Lower lobe of right lung (tissue), 2 donors: ENCODE measurements around the gene TARS2. TPM values are rescaled to one million over a fixed set of nuclear protein-coding genes. Genes with fewer than 3 reads are reported as not detected.

ENCODE experiments used
- ATAC-seq, 2 donors: fragments of 200-7000 bp; cut with Tn5 transposase; one replicate each; pipeline ENCODE4 v1.9.1; 2020 to 2022; ENCODE audit warnings: mild to moderate bottlenecking in 2 of 2, moderate library complexity in 2 of 2
- DNase-seq: peaks from one replicate; pipeline ENCODE4 v3.0.0-alpha.2; 2020
- H3K27ac ChIP-seq: fragments of 200-600 bp; one replicate; pipeline ENCODE4 v1.8.0; 2022
- H3K27me3 ChIP-seq: fragments of 200-600 bp; one replicate; pipeline ENCODE4 v1.8.0; 2022; ENCODE audit warnings: low read depth
- H3K36me3 ChIP-seq: fragments of 200-600 bp; one replicate; pipeline ENCODE4 v1.8.0; 2022; ENCODE audit warnings: mild to moderate bottlenecking
- H3K4me1 ChIP-seq: fragments of 200-600 bp; one replicate; pipeline ENCODE4 v1.8.0; 2022
- H3K4me3 ChIP-seq: fragments of 200-600 bp; one replicate; pipeline ENCODE4 v1.8.0; 2022; ENCODE audit warnings: mild to moderate bottlenecking
- H3K9me3 ChIP-seq: fragments of 200-600 bp; one replicate; pipeline ENCODE4 v1.8.0; 2022
- intact Hi-C: fragments of 100-400 bp; cut with DNase I; formaldehyde crosslinking; loops from one replicate; pipeline ENCODE4 v1.11.0; 2022
- microRNA-seq: library from miRNA; unstranded; fragments of <30 nt; microRNA quantifications from one replicate; pipeline ENCODE4 v1.2.0, GENCODE V29; 2020; ENCODE audit warnings: borderline number of aligned reads
- total RNA-seq: library from RNA; stranded (reverse); fragmentation: NEBNext Ultra II Directional; extraction: Animal tissue kit (Norgen Biotek cat#: 25700); gene quantifications from one replicate; pipeline ENCODE4 v1.2.1, GENCODE V29; 2021
- TF ChIP-seq, protein P1 (sequence below): fragments of 200-600 bp; IDR thresholded peaks from one replicate; pipeline ENCODE4 v1.8.0; 2022; ENCODE audit warnings: antibody characterized with exemption, mild to moderate bottlenecking
- donor health status: DM: no; HTN: yes; CAD: no; lungs with severe emphysema.

TARS2 gene
- total RNA-seq, 1 donor from 2014 or later, result 23.7 TPM

DNA sequence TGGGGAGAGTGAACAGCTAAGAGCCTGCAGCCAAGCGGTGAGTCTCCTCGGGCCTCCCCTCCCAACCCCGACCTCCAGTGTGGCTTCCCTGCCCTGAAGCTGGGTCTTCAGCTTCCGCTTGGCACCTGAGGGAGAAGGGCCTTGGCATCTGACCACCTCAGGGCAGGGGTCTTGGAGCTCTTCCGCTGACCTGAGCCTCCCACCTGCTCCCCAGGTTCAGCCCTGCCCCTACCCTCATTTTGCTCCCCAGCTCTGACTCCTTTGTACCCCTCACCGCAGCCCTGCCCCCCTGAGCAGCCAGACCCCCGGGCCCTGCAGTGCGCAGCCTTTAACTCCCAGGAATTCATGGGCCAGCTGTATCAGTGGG is 66.8 kb downstream of the TARS2 start:
- DNase-seq (peak; percentile 40), ATAC-seq (no peak)
- H3K27ac ChIP-seq, result no peak overlapping the region
- H3K4me3 ChIP-seq, result no peak overlapping the region
- H3K27me3 ChIP-seq, result no peaks in the 10 kb centered on the region
- peaks cover 63% of the 10 kb centered on the region for H3K4me1 ChIP-seq
- TF ChIP-seq, protein P1, sequence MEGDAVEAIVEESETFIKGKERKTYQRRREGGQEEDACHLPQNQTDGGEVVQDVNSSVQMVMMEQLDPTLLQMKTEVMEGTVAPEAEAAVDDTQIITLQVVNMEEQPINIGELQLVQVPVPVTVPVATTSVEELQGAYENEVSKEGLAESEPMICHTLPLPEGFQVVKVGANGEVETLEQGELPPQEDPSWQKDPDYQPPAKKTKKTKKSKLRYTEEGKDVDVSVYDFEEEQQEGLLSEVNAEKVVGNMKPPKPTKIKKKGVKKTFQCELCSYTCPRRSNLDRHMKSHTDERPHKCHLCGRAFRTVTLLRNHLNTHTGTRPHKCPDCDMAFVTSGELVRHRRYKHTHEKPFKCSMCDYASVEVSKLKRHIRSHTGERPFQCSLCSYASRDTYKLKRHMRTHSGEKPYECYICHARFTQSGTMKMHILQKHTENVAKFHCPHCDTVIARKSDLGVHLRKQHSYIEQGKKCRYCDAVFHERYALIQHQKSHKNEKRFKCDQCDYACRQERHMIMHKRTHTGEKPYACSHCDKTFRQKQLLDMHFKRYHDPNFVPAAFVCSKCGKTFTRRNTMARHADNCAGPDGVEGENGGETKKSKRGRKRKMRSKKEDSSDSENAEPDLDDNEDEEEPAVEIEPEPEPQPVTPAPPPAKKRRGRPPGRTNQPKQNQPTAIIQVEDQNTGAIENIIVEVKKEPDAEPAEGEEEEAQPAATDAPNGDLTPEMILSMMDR, result no peak
- no peaks in the 10 kb centered on the region for H3K9me3 ChIP-seq
- intact Hi-C loops, result no loop called here
- peaks cover 37% of the 10 kb centered on the region for H3K36me3 ChIP-seq

DNA sequence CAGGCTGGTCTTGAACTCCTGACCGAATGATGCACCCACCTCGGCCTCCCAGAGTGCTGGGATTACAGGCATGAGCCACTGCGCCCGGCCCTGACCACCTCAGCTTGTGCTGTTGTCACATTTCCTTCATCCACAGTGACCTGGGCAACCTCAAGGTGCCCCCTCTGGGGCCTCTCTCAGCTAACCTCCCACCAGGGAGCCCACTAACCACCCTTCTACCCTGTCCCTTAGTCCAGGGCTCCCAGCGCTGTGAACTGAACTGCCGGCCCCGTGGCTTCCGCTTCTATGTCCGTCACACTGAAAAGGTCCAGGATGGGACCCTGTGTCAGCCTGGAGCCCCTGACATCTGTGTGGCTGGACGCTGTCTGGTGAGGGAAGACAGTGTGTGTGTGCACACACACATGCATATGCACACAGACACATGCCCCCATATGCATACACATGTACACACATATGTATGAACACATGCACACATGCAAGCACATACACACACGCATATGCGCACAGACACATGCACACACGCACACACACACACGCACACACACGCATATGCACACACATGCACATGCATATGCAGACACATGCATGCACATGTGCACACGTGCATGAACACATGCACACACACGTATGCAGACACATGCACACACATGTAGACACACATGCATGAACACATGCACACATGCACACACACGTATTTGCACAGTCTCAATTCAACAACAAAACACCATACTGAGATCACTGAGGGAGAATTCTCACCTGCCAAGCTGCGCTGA is 68.2 kb downstream of the TARS2 start:
- no peaks in the 10 kb centered on the region for H3K27me3 ChIP-seq
- TF ChIP-seq, protein P1, result no peak
- H3K27ac ChIP-seq, result no peak overlapping the region
- no peaks in the 10 kb centered on the region for H3K9me3 ChIP-seq
- intact Hi-C loops, result no loop called here
- peaks cover 68% of the 10 kb centered on the region for H3K4me1 ChIP-seq
- H3K4me3 ChIP-seq, result no peak overlapping the region
- ATAC-seq (no peak), DNase-seq (peak; percentile 39)
- H3K36me3 ChIP-seq, result peaks cover 37% of the 10 kb centered on the region

DNA sequence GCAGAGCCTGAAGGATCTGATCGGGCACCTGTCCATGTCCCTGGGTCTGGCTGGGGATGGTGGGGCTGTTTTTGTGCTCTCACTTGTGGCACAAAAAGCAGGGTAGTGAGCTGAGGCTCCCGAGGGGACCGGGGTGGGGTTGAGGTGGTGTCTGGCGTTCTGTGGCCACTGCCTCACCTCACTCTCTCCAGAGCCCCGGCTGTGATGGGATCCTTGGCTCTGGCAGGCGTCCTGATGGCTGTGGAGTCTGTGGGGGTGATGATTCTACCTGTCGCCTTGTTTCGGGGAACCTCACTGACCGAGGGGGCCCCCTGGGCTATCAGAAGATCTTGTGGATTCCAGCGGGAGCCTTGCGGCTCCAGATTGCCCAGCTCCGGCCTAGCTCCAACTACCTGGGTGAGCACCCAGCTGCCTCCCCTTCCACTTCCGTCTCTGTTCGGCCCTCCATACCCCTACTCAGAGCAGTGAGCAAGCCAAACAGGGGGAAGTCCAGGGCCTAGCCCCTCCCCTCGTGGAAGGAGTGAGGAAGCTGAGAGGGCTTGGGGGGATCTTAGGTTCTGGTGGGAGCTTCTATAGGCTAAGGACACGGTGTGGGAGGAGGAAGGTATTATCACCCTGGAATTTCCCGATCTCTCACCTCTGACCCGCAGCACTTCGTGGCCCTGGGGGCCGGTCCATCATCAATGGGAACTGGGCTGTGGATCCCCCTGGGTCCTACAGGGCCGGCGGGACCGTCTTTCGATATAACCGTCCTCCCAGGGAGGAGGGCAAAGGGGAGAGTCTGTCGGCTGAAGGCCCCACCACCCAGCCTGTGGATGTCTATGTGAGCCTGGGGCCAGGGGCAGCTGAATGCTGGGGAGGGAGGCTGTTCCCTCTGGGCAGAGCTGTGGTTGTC is 69.0 kb downstream of the TARS2 start:
- no peak for ATAC-seq
- peaks cover 37% of the 10 kb centered on the region for H3K36me3 ChIP-seq
- no peak overlapping the region for H3K27ac ChIP-seq
- intact Hi-C loops, result no loop called here
- TF ChIP-seq, protein P1, result no peak
- no peaks in the 10 kb centered on the region for H3K9me3 ChIP-seq
- H3K4me1 ChIP-seq, result peaks cover 64% of the 10 kb centered on the region
- peak; percentile 43 for DNase-seq
- no peaks in the 10 kb centered on the region for H3K27me3 ChIP-seq
- H3K4me3 ChIP-seq, result no peak overlapping the region

DNA sequence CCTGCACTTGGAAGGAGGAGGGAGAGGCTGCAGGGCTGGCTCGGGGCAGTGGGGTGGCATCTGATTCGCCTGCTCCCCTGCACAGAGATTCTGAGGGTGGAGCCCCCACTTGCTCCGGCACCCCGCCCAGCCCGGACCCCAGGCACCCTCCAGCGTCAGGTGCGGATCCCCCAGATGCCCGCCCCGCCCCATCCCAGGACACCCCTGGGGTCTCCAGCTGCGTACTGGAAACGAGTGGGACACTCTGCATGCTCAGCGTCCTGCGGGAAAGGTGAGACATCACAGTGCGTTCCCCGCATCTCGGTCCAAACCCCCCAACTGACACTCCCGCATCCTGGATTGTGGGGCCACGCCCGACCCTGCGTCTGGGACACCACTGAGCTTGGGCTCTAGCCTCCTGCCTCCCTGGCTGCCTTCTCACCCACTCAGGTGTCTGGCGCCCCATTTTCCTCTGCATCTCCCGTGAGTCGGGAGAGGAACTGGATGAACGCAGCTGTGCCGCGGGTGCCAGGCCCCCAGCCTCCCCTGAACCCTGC is 69.9 kb downstream of the TARS2 start:
- DNase-seq, result no peak
- Histone ChIP-seq H3K4me3 (no peak overlapping the region), H3K4me1 (peaks cover 57% of the 10 kb centered on the region), H3K27ac (no peak overlapping the region), H3K9me3 (no peaks in the 10 kb centered on the region), H3K27me3 (no peaks in the 10 kb centered on the region), H3K36me3 (peaks cover 37% of the 10 kb centered on the region)
- TF ChIP-seq, protein P1, result no peak
- intact Hi-C loops, result no loop called here
- ATAC-seq, result no peak

Small RNA genes within 50 kb of the gene (microRNA-seq; reads per million reads assigned to microRNA genes)
- gene MIR4257 (not detected), gene MIR6878 (not detected)

Other genes starting within 250 kb of the TARS2 start
- 0.38 TPM for gene CA14, start 229.6 kb upstream of the TARS2 start, total RNA-seq
- gene APH1A, start 218.4 kb upstream of the TARS2 start, total RNA-seq, result 129 TPM
- 12.2 TPM for gene C1orf54, start 214.6 kb upstream of the TARS2 start, total RNA-seq
- 6.2 TPM for gene CIART, start 204.9 kb upstream of the TARS2 start, total RNA-seq
- gene MRPS21, start 193.6 kb upstream of the TARS2 start, total RNA-seq, result 45.9 TPM
- 54.1 TPM for gene PRPF3, start 165.9 kb upstream of the TARS2 start, total RNA-seq
- 32.0 TPM for gene RPRD2, start 123.3 kb upstream of the TARS2 start, total RNA-seq
- 16.9 TPM for gene ECM1, start 20.7 kb downstream of the TARS2 start, total RNA-seq
- gene FALEC, start 28.3 kb downstream of the TARS2 start, total RNA-seq, result not detected
- 164 TPM for gene ADAMTSL4, start 62.0 kb downstream of the TARS2 start, total RNA-seq
- gene MCL1, start 92.2 kb downstream of the TARS2 start, total RNA-seq, result 387 TPM
- 172 TPM for gene ENSA, start 142.2 kb downstream of the TARS2 start, total RNA-seq
- 32.5 TPM for gene GOLPH3L, start 209.7 kb downstream of the TARS2 start, total RNA-seq
- 2.7 TPM for gene HORMAD1, start 233.5 kb downstream of the TARS2 start, total RNA-seq